GM10266 (cell line): Measurements from ENCODE around the gene APEH.

Experiments used
- DNase-seq: peaks from one replicate; pipeline ENCODE4 v3.0.0; 2012; ENCODE audit errors: extremely low spot score
- TF ChIP-seq, protein P1 (sequence below): IDR thresholded peaks from 2 replicates; pipeline ENCODE4 v1.5.1; 2012; ENCODE audit warnings: mild to moderate bottlenecking, low read depth; ENCODE audit not compliant: control insufficient read depth, insufficient read depth; ENCODE audit errors: missing control alignments

Gene APEH

DNA sequence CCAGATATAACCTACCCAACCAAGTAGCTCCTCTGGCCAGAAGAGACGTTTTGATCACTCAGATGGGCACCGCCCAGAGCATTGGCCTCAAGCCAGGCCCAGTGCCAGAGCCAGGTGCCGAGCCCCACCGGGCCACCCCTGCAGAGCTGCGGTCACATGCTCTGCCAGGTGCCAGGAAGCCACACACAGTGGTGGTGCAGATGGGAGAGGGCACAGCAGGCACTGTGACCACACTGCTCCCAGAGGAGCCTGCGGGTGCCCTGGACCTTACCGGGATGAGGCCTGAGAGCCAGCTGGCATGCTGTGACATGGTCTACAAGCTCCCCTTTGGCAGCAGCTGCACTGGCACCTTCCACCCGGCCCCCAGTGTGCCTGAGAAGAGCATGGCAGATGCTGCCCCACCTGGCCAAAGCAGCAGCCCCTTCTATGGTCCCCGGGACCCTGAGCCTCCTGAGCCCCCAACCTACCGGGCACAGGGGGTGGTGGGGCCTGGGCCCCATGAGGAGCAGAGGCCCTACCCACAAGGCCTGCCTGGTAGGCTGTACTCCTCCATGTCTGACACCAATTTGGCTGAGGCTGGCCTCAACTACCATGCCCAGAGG, 19.1 kb upstream of the APEH start:
- no peak for DNase-seq

DNA sequence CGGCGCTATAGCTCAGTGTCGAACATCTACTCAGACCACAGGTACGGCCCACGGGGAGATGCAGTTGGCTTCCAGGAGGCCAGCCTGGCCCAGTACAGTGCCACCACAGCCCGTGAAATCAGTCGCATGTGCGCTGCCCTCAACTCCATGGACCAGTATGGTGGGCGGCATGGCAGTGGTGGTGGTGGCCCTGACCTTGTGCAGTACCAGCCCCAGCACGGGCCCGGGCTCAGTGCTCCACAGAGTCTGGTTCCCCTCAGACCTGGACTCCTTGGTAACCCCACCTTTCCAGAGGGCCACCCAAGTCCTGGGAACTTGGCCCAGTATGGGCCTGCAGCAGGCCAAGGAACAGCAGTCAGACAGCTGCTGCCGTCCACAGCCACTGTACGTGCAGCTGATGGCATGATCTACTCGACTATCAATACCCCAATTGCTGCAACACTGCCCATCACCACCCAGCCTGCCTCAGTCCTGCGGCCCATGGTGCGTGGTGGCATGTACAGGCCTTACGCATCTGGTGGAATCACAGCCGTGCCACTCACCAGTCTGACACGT, 18.3 kb upstream of the APEH start:
- DNase-seq = no peak
- TF ChIP-seq, protein P1, sequence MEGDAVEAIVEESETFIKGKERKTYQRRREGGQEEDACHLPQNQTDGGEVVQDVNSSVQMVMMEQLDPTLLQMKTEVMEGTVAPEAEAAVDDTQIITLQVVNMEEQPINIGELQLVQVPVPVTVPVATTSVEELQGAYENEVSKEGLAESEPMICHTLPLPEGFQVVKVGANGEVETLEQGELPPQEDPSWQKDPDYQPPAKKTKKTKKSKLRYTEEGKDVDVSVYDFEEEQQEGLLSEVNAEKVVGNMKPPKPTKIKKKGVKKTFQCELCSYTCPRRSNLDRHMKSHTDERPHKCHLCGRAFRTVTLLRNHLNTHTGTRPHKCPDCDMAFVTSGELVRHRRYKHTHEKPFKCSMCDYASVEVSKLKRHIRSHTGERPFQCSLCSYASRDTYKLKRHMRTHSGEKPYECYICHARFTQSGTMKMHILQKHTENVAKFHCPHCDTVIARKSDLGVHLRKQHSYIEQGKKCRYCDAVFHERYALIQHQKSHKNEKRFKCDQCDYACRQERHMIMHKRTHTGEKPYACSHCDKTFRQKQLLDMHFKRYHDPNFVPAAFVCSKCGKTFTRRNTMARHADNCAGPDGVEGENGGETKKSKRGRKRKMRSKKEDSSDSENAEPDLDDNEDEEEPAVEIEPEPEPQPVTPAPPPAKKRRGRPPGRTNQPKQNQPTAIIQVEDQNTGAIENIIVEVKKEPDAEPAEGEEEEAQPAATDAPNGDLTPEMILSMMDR = no peak

More for the DNA sequence above, 19.1 kb upstream of the APEH start:
- TF ChIP-seq, protein P1 = no peak

DNA sequence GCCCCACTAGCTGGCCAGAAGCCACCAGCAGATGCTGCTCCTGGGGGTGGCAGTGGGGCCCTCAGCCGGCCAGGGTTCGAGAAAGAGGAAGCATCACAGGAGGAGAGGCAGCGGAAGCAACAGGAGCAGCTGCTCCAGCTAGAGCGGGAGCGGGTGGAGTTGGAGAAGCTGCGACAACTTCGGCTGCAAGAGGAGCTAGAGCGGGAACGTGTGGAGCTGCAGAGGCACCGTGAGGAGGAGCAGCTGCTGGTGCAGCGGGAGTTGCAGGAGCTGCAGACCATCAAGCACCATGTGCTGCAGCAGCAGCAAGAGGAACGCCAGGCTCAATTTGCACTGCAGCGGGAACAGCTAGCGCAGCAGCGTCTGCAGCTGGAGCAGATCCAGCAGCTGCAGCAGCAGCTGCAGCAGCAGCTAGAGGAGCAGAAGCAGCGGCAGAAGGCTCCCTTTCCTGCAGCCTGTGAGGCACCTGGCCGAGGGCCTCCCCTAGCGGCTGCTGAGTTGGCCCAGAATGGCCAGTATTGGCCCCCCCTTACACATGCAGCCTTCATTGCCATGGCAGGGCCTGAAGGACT, 17.5 kb upstream of the APEH start:
- TF ChIP-seq, protein P1 = no peak
- DNase-seq = no peak

DNA sequence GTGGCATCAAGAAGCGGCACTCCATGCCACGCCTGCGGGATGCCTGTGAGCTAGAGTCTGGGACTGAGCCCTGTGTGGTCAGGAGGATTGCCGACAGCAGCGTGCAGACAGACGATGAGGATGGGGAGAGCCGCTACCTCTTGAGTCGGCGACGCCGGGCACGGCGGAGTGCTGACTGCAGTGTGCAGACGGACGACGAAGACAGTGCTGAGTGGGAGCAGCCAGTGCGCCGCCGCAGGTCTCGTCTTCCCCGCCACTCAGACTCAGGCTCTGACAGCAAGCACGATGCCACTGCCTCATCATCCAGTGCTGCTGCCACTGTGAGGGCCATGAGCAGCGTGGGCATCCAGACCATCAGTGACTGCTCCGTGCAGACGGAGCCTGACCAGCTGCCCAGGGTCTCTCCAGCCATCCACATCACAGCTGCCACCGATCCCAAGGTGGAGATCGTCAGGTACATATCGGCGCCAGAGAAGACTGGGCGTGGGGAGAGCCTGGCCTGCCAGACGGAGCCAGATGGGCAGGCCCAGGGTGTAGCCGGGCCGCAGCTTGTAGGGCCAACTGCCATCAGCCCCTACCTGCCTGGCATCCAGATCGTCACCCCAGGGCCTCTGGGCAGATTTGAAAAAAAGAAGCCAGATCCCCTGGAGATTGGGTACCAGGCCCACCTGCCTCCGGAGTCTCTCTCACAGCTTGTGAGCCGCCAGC, 16.8 kb upstream of the APEH start:
- TF ChIP-seq, protein P1 = no peak
- DNase-seq = no peak

DNA sequence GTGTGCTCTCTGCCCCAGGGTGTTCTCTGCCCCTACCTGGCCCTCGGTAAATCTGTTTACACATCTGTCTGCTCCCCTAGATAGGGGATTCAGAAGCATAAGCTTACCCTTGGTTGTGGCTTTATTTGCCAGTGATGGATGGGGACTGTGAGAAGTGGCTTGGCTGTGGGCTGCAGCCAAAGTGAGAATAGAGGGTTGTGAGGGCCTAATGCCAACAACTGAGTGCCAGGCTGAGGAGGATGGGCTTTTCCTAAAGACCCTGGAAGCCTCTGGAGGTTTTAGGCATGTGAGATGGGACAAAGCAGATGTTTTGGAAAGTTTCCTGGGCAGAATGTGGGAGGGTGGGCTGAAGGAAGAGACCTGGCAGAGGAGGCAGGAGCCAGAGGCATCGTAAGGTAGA, 15.4 kb upstream of the APEH start:
- TF ChIP-seq, protein P1 = no peak
- no peak for DNase-seq

DNA sequence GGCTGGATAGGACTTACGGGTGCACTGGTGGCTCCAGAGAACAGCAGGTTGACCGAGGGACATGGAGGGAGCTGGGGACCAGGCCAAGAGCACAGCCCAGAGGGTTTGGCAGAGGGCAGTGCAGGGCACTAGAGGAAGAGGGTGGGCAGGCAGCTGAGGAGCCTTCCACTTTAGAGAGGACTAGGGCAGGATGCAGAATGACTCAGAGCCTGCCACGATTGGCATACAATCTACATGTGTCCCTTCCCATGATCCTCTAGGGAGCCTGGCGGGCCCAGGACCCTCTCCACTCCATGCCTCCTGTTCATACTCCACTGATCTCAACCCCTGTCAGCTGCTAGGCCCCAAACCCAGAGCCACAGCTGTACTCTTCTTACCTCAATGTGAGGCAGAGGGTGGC, 14.4 kb upstream of the APEH start:
- TF ChIP-seq, protein P1 = no peak
- DNase-seq = no peak

DNA sequence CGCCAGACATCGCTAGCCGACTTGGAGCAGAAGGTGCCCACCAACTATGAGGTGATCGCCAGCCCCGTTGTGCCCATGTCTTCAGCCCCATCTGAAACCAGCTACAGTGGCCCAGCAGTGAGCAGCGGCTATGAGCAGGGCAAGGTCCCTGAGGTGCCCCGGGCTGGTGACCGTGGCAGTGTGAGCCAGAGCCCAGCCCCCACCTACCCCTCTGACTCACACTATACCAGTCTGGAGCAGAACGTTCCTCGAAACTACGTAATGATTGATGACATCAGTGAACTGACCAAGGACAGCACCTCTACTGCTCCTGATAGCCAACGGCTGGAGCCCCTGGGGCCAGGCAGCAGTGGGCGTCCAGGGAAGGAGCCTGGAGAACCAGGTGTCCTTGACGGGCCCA, 12.9 kb upstream of the APEH start:
- no peak for DNase-seq
- TF ChIP-seq, protein P1 = no peak
